Measurements from ENCODE around the gene ABCG4. TPM values are rescaled to one million over a fixed set of nuclear protein-coding genes. Genes with fewer than 3 reads are reported as not detected.
"Not testable (repeated sequence)": the region's sequence is repeated elsewhere in the genome, so short reads cannot be mapped to it uniquely, and the experiment has no call there.

ABCG4 gene
- total RNA-seq, 1 donor from 2014 or later: 1.1 TPM

- no peak for DNase-seq
These were observed 32.6 kb upstream of the ABCG4 start for GRCh38 chr11:119116235-119116594.

- no peak for DNase-seq
These were observed 32.3 kb upstream of the ABCG4 start for GRCh38 chr11:119116601-119117000.

- no peak for DNase-seq
These were observed 31.7 kb upstream of the ABCG4 start for GRCh38 chr11:119117004-119117706.

GRCh38 chr11:119118227-119118626 lies 30.6 kb upstream of the ABCG4 start:
- DNase-seq: no peak

- no peak for DNase-seq
These were observed 29.9 kb upstream of the ABCG4 start for GRCh38 chr11:119118946-119119345.

- DNase-seq: peak; percentile 21
These were observed 28.2 kb upstream of the ABCG4 start for GRCh38 chr11:119120639-119121007.

GRCh38 chr11:119121008-119121810 lies 27.6 kb upstream of the ABCG4 start, which contains the start of gene HINFP:
Gene HINFP, plus strand, starts transcription at chr11:119121580. Its CDS starts 5,365 bp downstream, at chr11:119126945.
- peak; percentile 99 for DNase-seq

GRCh38 chr11:119121811-119122124 lies 27.1 kb upstream of the ABCG4 start:
- no peak for DNase-seq

- DNase-seq: no peak
These were observed 23.0 kb upstream of the ABCG4 start for GRCh38 chr11:119125821-119126220.

GRCh38 chr11:119126675-119127268 lies 22.1 kb upstream of the ABCG4 start:
- no peak for DNase-seq

- DNase-seq: no peak
These were observed 18.2 kb upstream of the ABCG4 start for GRCh38 chr11:119130662-119131061.

- DNase-seq: no peak
These were observed 14.4 kb upstream of the ABCG4 start for GRCh38 chr11:119134389-119134978.

GRCh38 chr11:119139276-119139675 lies 9.6 kb upstream of the ABCG4 start:
- not testable (repeated sequence) for DNase-seq

GRCh38 chr11:119144825-119145486 lies 3.9 kb upstream of the ABCG4 start:
- DNase-seq: no peak

- DNase-seq: no peak
These were observed 3.3 kb upstream of the ABCG4 start for GRCh38 chr11:119145551-119145950.

GRCh38 chr11:119147604-119148333 lies 1.1 kb upstream of the ABCG4 start:
- DNase-seq: no peak

- DNase-seq: no peak
These were observed 183 bp upstream of the ABCG4 start for GRCh38 chr11:119148720-119149017.

- no peak for DNase-seq
These were observed 979 bp downstream of the ABCG4 start for GRCh38 chr11:119149786-119150275.

GRCh38 chr11:119152043-119152442 lies 3.2 kb downstream of the ABCG4 start:
- DNase-seq: no peak

GRCh38 chr11:119152604-119153003 lies 3.8 kb downstream of the ABCG4 start:
- no peak for DNase-seq

- no peak for DNase-seq
These were observed 4.4 kb downstream of the ABCG4 start for GRCh38 chr11:119153049-119153818.
